ENCODE results near the gene PABPN1L. TPM values are rescaled to one million over a fixed set of nuclear protein-coding genes. Genes with fewer than 3 reads are reported as not detected.

Gene PABPN1L
- polyA plus RNA-seq, 1 experiment = not detected

DNA sequence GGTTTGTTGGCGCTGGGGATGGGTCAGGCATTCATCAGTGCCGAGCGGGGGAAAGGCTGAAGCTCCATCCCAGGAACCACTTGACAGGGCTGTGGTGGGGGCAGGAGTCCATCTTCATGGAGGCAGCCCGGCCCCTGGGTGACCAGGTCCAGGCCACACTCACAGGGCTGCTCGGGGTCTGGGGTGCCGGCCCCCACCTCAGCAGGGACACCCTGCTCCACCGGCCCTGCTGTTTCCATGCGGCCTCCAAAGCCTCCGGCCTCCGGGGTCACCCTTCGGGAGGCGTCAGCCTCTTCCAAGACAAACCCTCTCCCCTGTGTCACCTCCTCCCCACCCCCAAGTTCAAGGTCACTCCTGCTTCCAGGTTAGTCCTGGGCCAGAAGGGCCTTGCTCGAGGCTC, 31.8 kb downstream of the PABPN1L start:
- ChIA-PET POLR2A (no interaction called here), CTCF (no interaction called here)
- no peaks in the 10 kb centered on the region for H3K9me3 ChIP-seq (ENCODE audit: control insufficient read depth, insufficient read depth, low read length)
- no peak overlapping the region for H3K27ac ChIP-seq (ENCODE audit: low read depth, low read length)
- H3K27me3 ChIP-seq (ENCODE audit: control insufficient read depth, insufficient read depth, low read length) = no peaks in the 10 kb centered on the region
- H3K4me3 ChIP-seq (ENCODE audit: low read depth, low read length) = no peak overlapping the region
- DNase-seq (ENCODE audit: low read depth, low spot score) = no peak
- TF ChIP-seq, protein P1, sequence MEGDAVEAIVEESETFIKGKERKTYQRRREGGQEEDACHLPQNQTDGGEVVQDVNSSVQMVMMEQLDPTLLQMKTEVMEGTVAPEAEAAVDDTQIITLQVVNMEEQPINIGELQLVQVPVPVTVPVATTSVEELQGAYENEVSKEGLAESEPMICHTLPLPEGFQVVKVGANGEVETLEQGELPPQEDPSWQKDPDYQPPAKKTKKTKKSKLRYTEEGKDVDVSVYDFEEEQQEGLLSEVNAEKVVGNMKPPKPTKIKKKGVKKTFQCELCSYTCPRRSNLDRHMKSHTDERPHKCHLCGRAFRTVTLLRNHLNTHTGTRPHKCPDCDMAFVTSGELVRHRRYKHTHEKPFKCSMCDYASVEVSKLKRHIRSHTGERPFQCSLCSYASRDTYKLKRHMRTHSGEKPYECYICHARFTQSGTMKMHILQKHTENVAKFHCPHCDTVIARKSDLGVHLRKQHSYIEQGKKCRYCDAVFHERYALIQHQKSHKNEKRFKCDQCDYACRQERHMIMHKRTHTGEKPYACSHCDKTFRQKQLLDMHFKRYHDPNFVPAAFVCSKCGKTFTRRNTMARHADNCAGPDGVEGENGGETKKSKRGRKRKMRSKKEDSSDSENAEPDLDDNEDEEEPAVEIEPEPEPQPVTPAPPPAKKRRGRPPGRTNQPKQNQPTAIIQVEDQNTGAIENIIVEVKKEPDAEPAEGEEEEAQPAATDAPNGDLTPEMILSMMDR (IDR thresholded peaks at IDR 0.05; ENCODE audit: low read depth, low read length) = no peak

DNA sequence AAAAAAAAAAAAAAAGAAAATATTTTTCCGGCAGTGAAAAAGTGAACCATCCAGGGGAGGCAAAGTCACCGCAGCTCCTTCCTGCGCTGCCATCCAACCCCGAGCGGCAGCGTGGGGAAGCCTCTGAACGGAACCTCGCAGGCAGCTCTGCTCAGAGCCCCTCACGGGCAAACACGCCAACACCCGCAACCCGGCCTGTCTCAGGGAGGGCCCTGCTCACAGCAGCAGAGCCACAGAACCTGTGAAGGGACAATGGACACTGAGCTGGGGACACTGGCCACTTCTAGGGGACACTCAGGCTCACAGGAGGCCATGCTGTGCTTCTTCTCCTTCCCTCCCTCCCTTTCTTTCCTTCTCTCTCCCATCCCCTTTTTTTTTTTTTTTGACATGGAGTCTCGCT, 33.4 kb downstream of the PABPN1L start:
- H3K27me3 ChIP-seq (ENCODE audit: control insufficient read depth, insufficient read depth, low read length) = no peaks in the 10 kb centered on the region
- POLR2A ChIA-PET = interaction anchor here (0.6 kb wide), 1 partner anchor 46 kb away, joined by 4 read pairs; no protein-coding TSS in a partner anchor

DNA sequence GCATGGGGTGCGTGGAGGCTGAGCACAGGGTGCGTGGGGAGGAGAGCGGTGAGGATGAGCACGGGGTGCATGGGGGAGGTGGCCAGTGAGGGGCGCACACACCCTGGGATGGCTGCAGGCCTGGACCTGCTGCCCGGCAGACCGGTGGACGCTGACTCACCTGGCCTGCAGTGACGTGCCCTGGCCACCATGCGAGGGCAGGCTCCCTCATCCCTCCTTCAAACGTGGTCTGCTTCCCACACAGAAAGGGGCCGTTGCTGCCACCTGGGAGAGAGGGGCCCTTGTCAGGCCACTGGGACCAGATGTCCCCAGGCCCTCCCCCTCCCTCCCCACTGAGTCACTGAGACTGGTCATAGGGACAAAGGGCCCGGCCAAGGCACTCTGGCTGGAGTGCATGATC, 34.6 kb downstream of the PABPN1L start:
- Histone ChIP-seq H3K27ac (ENCODE audit: low read depth, low read length) (no peak overlapping the region), H3K4me3 (ENCODE audit: low read depth, low read length) (no peak overlapping the region), H3K9me3 (ENCODE audit: control insufficient read depth, insufficient read depth, low read length) (no peaks in the 10 kb centered on the region), H3K27me3 (ENCODE audit: control insufficient read depth, insufficient read depth, low read length) (no peaks in the 10 kb centered on the region)
- POLR2A ChIA-PET = no interaction called here
- no peak for DNase-seq (ENCODE audit: low read depth, low spot score)
- CTCF ChIA-PET = no interaction called here
- TF ChIP-seq, protein P1 (IDR thresholded peaks at IDR 0.05; ENCODE audit: low read depth, low read length) = no peak

More for the DNA sequence above, 33.4 kb downstream of the PABPN1L start:
- H3K27ac ChIP-seq (ENCODE audit: low read depth, low read length) = no peak overlapping the region
- no peak for DNase-seq (ENCODE audit: low read depth, low spot score)
- TF ChIP-seq, protein P1 (IDR thresholded peaks at IDR 0.05; ENCODE audit: low read depth, low read length) = no peak
- no peaks in the 10 kb centered on the region for H3K9me3 ChIP-seq (ENCODE audit: control insufficient read depth, insufficient read depth, low read length)
- no peak overlapping the region for H3K4me3 ChIP-seq (ENCODE audit: low read depth, low read length)
- CTCF ChIA-PET = no interaction called here

GRCh38 chr16:88830783-88831182, 35.7 kb downstream of the PABPN1L start:
- POLR2A ChIA-PET = no interaction called here
- TF ChIP-seq, protein P1 (IDR thresholded peaks at IDR 0.05; ENCODE audit: low read depth, low read length) = no peak
- CTCF ChIA-PET = interaction anchor here (0.6 to 1.3 kb wide), 3 partner anchors 58 to 94 kb away, joined by 3 to 5 read pairs (median 3); no protein-coding TSS in a partner anchor
- H3K4me3 ChIP-seq (ENCODE audit: low read depth, low read length) = no peak overlapping the region
- H3K27me3 ChIP-seq (ENCODE audit: control insufficient read depth, insufficient read depth, low read length) = no peaks in the 10 kb centered on the region
- no peak overlapping the region for H3K27ac ChIP-seq (ENCODE audit: low read depth, low read length)
- no peak for DNase-seq (ENCODE audit: low read depth, low spot score)
- H3K9me3 ChIP-seq (ENCODE audit: control insufficient read depth, insufficient read depth, low read length) = no peaks in the 10 kb centered on the region

- Histone ChIP-seq H3K4me3 (ENCODE audit: low read depth, low read length) (no peak overlapping the region), H3K27me3 (ENCODE audit: control insufficient read depth, insufficient read depth, low read length) (no peaks in the 10 kb centered on the region), H3K9me3 (ENCODE audit: control insufficient read depth, insufficient read depth, low read length) (no peaks in the 10 kb centered on the region), H3K27ac (ENCODE audit: low read depth, low read length) (no peak overlapping the region)
- no peak for DNase-seq (ENCODE audit: low read depth, low spot score)
- TF ChIP-seq, protein P1 (IDR thresholded peaks at IDR 0.05; ENCODE audit: low read depth, low read length) = no peak
- POLR2A ChIA-PET = no interaction called here
- CTCF ChIA-PET = interaction anchor here (0.6 to 1.3 kb wide), 3 partner anchors 59 to 93 kb away, joined by 3 to 5 read pairs (median 3); no protein-coding TSS in a partner anchor
Measured at GRCh38 chr16:88830258-88830657, 36.2 kb downstream of the PABPN1L start.
